ENCODE results near the gene ADH4. TPM values are rescaled to one million over a fixed set of nuclear protein-coding genes. Genes with fewer than 3 reads are reported as not detected.

ADH4 gene
- total RNA-seq, 2 experiments from 2014 or later: not detected

GRCh38 chr4:99134586-99134985 is 9.5 kb downstream of the ADH4 start:
- no peak for DNase-seq
- no peak overlapping the region for H3K27ac Mint-ChIP-seq
- H3K4me3 Mint-ChIP-seq: no peak overlapping the region
- Histone ChIP-seq H3K4me3 (ENCODE audit: low read length) (no peak overlapping the region), H3K4me1 (ENCODE audit: insufficient read depth, low read length) (no peaks in the 10 kb centered on the region), H3K9me3 (ENCODE audit: control insufficient read depth in 1 of 2, insufficient read depth in 1 of 2, low read length in 2 of 2) (no peaks in the 10 kb centered on the region), H3K36me3 (ENCODE audit: insufficient read depth, low read length) (no peaks in the 10 kb centered on the region), H3K27me3 (ENCODE audit: control insufficient read depth in 1 of 2, insufficient read depth in 2 of 2, low read length in 2 of 2) (no peaks in the 10 kb centered on the region), H3K27ac (ENCODE audit: low read depth in 1 of 2, low read length in 2 of 2) (no peak overlapping the region)
- TF ChIP-seq, protein P1, sequence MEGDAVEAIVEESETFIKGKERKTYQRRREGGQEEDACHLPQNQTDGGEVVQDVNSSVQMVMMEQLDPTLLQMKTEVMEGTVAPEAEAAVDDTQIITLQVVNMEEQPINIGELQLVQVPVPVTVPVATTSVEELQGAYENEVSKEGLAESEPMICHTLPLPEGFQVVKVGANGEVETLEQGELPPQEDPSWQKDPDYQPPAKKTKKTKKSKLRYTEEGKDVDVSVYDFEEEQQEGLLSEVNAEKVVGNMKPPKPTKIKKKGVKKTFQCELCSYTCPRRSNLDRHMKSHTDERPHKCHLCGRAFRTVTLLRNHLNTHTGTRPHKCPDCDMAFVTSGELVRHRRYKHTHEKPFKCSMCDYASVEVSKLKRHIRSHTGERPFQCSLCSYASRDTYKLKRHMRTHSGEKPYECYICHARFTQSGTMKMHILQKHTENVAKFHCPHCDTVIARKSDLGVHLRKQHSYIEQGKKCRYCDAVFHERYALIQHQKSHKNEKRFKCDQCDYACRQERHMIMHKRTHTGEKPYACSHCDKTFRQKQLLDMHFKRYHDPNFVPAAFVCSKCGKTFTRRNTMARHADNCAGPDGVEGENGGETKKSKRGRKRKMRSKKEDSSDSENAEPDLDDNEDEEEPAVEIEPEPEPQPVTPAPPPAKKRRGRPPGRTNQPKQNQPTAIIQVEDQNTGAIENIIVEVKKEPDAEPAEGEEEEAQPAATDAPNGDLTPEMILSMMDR (IDR thresholded peaks at IDR 0.05): no peak
- H3K36me3 Mint-ChIP-seq (ENCODE audit: low read depth): no peaks in the 10 kb centered on the region
- no peaks in the 10 kb centered on the region for H3K9me3 Mint-ChIP-seq
- CTCF ChIA-PET: no interaction called here
- no peak for ATAC-seq (ENCODE audit: poor library complexity)
- POLR2A ChIA-PET: no interaction called here
- no peaks in the 10 kb centered on the region for H3K4me1 Mint-ChIP-seq (ENCODE audit: low read depth)
- intact Hi-C loops (cut with DNase I, micrococcal nuclease): no loop called here
- no peaks in the 10 kb centered on the region for H3K27me3 Mint-ChIP-seq

DNA sequence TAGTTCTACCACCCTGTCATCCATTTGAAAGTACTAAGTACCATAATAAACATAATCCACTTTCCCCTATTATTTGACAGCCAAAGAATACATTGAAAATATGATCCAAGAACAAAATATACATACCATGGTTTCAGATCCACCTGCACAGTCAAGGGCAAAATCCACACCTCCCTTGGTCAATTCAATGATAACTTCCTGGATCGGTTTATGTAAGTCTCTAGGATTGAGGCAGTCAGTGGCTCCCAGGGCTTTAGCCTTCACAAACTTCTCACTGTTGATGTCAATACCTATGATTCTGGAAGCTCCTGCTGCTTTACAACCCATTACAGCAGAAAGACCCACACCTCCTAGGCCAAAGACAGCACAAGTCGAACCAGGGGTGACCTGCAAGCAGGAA is 12.7 kb downstream of the ADH4 start:
- Mint-ChIP-seq H3K4me3 (no peak overlapping the region), H3K36me3 (ENCODE audit: low read depth) (no peaks in the 10 kb centered on the region), H3K27ac (no peak overlapping the region), H3K4me1 (ENCODE audit: low read depth) (no peaks in the 10 kb centered on the region), H3K27me3 (no peaks in the 10 kb centered on the region), H3K9me3 (no peaks in the 10 kb centered on the region)
- intact Hi-C loops (cut with DNase I, micrococcal nuclease): no loop called here
- DNase-seq: no peak
- ChIA-PET POLR2A (interaction anchor here (1.0 kb wide), 1 partner anchor 42 kb away, joined by 3 read pairs; the partner anchor contains the start of gene ADH5), CTCF (no interaction called here)
- Histone ChIP-seq H3K4me1 (ENCODE audit: insufficient read depth, low read length) (no peaks in the 10 kb centered on the region), H3K9me3 (ENCODE audit: control insufficient read depth in 1 of 2, insufficient read depth in 1 of 2, low read length in 2 of 2) (no peaks in the 10 kb centered on the region), H3K36me3 (ENCODE audit: insufficient read depth, low read length) (no peaks in the 10 kb centered on the region), H3K27ac (ENCODE audit: low read depth in 1 of 2, low read length in 2 of 2) (no peak overlapping the region), H3K27me3 (ENCODE audit: control insufficient read depth in 1 of 2, insufficient read depth in 2 of 2, low read length in 2 of 2) (no peaks in the 10 kb centered on the region), H3K4me3 (ENCODE audit: low read length) (no peak overlapping the region)
- TF ChIP-seq, protein P1 (IDR thresholded peaks at IDR 0.05): no peak
- no peak for ATAC-seq (ENCODE audit: poor library complexity)

DNA sequence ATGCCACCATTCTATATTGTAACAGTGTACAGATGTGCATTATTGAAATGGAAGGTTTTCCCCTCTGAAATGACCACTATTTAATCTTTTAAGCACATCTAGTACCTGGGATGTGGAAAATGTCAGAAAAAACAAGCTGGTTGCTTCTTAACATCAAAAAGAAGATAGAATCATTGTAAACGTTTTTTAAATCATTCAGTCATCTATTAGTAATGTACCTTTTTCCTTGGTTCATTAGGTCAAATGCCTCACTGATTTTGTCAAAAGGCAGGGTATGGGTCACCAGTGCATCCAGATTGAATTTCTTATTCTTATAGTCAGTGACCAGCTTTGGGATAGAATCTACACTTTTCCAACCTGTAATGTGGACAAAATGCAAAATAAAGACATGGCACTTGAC is 17.7 kb downstream of the ADH4 start:
- ATAC-seq (ENCODE audit: poor library complexity): no peak
- CTCF ChIA-PET: no interaction called here

More for the DNA sequence above, 17.7 kb downstream of the ADH4 start:
- H3K4me3 Mint-ChIP-seq: no peak overlapping the region
- H3K27ac Mint-ChIP-seq: no peak overlapping the region
- POLR2A ChIA-PET: no interaction called here
- H3K9me3 Mint-ChIP-seq: no peaks in the 10 kb centered on the region
- Histone ChIP-seq H3K27me3 (ENCODE audit: control insufficient read depth in 1 of 2, insufficient read depth in 2 of 2, low read length in 2 of 2) (no peaks in the 10 kb centered on the region), H3K4me3 (ENCODE audit: low read length) (no peak overlapping the region), H3K36me3 (ENCODE audit: insufficient read depth, low read length) (no peaks in the 10 kb centered on the region), H3K27ac (ENCODE audit: low read depth in 1 of 2, low read length in 2 of 2) (no peak overlapping the region), H3K9me3 (ENCODE audit: control insufficient read depth in 1 of 2, insufficient read depth in 1 of 2, low read length in 2 of 2) (no peaks in the 10 kb centered on the region), H3K4me1 (ENCODE audit: insufficient read depth, low read length) (no peaks in the 10 kb centered on the region)
- DNase-seq: no peak
- peaks cover 4% of the 10 kb centered on the region for H3K27me3 Mint-ChIP-seq
- H3K4me1 Mint-ChIP-seq (ENCODE audit: low read depth): no peaks in the 10 kb centered on the region
- intact Hi-C loops (cut with DNase I, micrococcal nuclease): no loop called here
- TF ChIP-seq, protein P1 (IDR thresholded peaks at IDR 0.05): no peak
- no peaks in the 10 kb centered on the region for H3K36me3 Mint-ChIP-seq (ENCODE audit: low read depth)
